Midbrain (tissue), 1 donor: ENCODE data around the gene NAT8L.

ENCODE experiments used
- DNase-seq: peaks from one replicate; lab custom pipeline; 2025; lab: John Stamatoyannopoulos, UW

The NAT8L gene

GRCh38 chr4:2045518-2045951 lies 13.6 kb upstream of the NAT8L start:
- DNase-seq: no peak

GRCh38 chr4:2046031-2046961 lies 12.8 kb upstream of the NAT8L start:
- DNase-seq: no peak

GRCh38 chr4:2047031-2047660 lies 12.0 kb upstream of the NAT8L start:
- DNase-seq: no peak

- no peak for DNase-seq
Observed at GRCh38 chr4:2047781-2048581, 11.1 kb upstream of the NAT8L start.

GRCh38 chr4:2048831-2049230 lies 10.3 kb upstream of the NAT8L start:
- DNase-seq: no peak

- DNase-seq: no peak
Observed at GRCh38 chr4:2049381-2049780, 9.7 kb upstream of the NAT8L start.

- no peak for DNase-seq
Observed at GRCh38 chr4:2049811-2050210, 9.3 kb upstream of the NAT8L start.

- no peak for DNase-seq
Observed at GRCh38 chr4:2051086-2051485, 8.0 kb upstream of the NAT8L start.

- DNase-seq: no peak
Observed at GRCh38 chr4:2054217-2054616, 4.9 kb upstream of the NAT8L start.

- no peak for DNase-seq
Observed at GRCh38 chr4:2057382-2058065, 1.6 kb upstream of the NAT8L start.

- peak; percentile 55 for DNase-seq
Observed at GRCh38 chr4:2058264-2059045, 672 bp upstream of the NAT8L start.

GRCh38 chr4:2059726-2060602 lies 837 bp downstream of the NAT8L start:
- DNase-seq: no peak

- DNase-seq: no peak
Observed at GRCh38 chr4:2060611-2061185, 1.6 kb downstream of the NAT8L start.

GRCh38 chr4:2061186-2062131 lies 2.3 kb downstream of the NAT8L start:
- no peak for DNase-seq

- no peak for DNase-seq
Observed at GRCh38 chr4:2062168-2062807, 3.2 kb downstream of the NAT8L start.

GRCh38 chr4:2062808-2063524 lies 3.8 kb downstream of the NAT8L start:
- DNase-seq: no peak

- DNase-seq: no peak
Observed at GRCh38 chr4:2063557-2064275, 4.6 kb downstream of the NAT8L start.
